ENCODE data around the gene ACVR1B.

ACVR1B gene

DNA sequence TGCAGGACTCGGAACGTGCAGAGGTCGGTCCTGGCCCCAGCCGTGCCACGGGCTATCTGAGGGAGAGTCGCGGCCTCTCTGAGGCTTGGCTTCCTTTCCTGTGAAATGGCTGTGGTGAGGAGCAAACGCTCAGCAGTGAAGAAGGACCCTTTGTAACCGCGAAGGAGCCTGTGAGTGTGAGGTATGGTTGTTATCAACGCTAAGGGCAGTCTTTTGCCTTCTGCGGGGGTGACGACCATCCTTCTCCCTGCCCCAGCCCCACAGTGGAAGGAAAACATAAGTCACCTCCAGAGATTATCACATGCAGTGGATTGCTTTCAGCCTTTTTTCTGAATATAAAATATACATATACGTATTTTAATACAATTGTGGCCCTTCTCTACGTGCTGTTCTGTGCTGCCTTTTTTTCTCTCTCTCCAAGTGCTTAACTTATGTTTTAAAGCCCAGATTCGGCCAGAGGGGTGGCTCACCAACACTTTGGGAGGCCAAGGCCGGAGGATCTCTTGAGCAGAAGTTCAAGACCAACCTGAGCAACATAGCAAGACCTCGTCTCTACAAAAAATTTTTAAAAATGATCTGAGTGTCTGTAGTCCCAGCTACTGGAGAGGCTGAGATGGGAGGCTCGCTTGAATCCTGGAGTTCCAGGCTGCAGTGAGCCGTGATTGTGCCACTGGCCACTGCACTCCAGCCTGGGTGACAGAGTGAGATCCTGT, 72.6 kb downstream of the ACVR1B start:
- TF ChIP-seq, protein P1, sequence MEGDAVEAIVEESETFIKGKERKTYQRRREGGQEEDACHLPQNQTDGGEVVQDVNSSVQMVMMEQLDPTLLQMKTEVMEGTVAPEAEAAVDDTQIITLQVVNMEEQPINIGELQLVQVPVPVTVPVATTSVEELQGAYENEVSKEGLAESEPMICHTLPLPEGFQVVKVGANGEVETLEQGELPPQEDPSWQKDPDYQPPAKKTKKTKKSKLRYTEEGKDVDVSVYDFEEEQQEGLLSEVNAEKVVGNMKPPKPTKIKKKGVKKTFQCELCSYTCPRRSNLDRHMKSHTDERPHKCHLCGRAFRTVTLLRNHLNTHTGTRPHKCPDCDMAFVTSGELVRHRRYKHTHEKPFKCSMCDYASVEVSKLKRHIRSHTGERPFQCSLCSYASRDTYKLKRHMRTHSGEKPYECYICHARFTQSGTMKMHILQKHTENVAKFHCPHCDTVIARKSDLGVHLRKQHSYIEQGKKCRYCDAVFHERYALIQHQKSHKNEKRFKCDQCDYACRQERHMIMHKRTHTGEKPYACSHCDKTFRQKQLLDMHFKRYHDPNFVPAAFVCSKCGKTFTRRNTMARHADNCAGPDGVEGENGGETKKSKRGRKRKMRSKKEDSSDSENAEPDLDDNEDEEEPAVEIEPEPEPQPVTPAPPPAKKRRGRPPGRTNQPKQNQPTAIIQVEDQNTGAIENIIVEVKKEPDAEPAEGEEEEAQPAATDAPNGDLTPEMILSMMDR (IDR thresholded peaks at IDR 0.05; ENCODE audit: control insufficient read depth, insufficient read depth, low read depth, low read length, missing control alignments) = no peak
- DNase-seq (ENCODE audit: low read depth) = no peak

DNA sequence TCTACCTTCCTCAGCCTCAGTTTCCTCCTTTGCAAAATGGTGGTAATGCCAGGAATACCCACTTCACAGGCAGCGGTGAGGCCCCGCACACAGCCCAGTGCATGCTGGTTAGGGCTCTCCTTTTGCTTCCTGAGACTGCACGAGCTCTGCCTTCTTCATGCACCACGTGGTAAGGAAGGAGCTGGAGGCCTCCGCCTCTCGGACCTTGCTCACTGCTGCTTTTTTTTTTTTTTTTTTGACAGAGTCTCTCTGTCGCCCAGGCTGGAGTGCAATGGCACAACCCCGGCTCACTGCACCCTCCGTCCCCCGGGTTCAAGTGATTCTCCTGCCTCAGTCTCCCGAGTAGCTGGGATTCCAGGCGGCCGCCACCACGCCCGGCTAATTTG, 73.3 kb downstream of the ACVR1B start:
- H3K4me3 ChIP-seq (ENCODE audit: control insufficient read depth, low read depth, low read length) = no peak overlapping the region
- TF ChIP-seq, protein P1 (IDR thresholded peaks at IDR 0.05; ENCODE audit: control insufficient read depth, insufficient read depth, low read depth, low read length, missing control alignments) = no peak
- no peak for DNase-seq (ENCODE audit: low read depth)

More for the DNA sequence above, 72.6 kb downstream of the ACVR1B start:
- H3K4me3 ChIP-seq (ENCODE audit: control insufficient read depth, low read depth, low read length) = peak overlapping the region; percentile 72

DNA sequence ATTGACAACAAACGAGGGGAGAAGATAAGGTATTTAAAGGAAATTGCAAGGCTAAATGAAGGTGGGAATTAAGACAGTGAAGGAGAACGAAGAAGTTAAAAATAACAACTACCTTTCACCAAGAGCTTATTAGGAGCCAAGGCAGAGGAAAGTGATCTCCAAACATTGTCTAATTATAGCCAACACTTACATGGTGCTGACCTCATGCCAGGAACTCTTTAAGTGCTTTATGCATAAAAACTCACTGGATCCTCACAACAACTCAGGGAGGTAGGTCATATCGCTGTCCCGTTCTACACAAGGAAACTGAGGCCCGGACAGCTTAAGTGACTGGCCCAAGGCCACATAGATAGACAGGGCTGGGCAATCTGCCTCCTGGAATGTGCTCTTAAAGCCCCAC, 74.8 kb downstream of the ACVR1B start:
- no peak for DNase-seq (ENCODE audit: low read depth)
- no peak overlapping the region for H3K4me3 ChIP-seq (ENCODE audit: control insufficient read depth, low read depth, low read length)
- TF ChIP-seq, protein P1 (IDR thresholded peaks at IDR 0.05; ENCODE audit: control insufficient read depth, insufficient read depth, low read depth, low read length, missing control alignments) = no peak

DNA sequence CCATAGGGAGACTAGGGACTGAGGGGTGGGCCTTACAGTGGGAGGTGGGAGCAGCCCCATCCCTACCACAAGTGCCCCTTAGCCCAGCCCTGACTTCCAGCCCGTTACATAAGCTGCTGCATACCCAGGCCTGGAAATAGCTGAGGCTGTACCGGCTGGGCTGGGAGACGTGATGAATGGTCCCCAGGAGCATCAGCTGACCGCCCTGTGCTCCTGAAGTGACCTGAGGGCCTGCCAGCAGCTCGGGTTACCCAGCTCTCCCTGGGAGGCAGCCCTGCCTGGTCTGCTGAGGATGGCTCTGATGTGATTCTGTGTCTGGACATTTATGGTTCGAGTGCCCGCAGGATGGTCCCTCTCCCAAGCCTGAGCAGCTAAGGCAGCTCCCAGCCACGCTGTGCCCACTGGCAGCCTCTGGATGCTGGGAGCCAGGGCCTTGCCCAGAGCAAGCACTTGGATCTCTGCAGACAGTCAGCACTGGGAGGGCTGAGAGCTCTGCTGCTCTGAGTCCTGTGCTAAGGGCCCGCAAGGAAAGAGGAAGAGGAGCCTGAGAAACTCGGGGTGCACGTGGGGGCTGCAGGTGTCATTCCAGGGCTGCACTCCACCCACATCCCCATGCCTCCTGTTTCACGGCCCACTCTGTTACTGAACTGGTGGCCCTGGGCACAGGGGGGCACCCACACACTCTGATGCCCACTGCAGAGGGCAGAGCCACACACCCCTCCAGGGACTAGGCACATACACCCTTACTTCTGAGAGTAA, 75.8 kb downstream of the ACVR1B start:
- no peak overlapping the region for H3K4me3 ChIP-seq (ENCODE audit: control insufficient read depth, low read depth, low read length)
- no peak for DNase-seq (ENCODE audit: low read depth)
- TF ChIP-seq, protein P1 (IDR thresholded peaks at IDR 0.05; ENCODE audit: control insufficient read depth, insufficient read depth, low read depth, low read length, missing control alignments) = no peak

DNA sequence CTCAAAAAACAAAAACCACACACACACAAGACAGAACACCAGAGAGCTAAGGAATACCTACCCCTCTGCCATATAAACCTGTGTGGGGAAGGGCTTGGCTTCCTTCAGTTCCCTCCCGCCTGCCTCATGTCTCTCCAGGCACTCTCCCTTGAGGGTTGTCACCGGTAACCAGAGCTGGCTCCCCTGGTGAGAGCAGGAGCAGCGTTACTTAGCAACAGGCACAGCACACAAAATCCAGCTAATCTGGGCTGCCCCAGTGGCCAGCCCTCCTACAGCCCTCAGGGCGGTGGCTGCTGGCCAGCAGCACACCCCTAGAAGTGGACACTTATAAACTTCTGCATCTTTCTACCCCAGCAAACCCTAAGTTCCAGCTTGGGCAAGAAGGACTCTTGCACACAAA, 78.2 kb downstream of the ACVR1B start:
- DNase-seq (ENCODE audit: low read depth) = no peak
- TF ChIP-seq, protein P1 (IDR thresholded peaks at IDR 0.05; ENCODE audit: control insufficient read depth, insufficient read depth, low read depth, low read length, missing control alignments) = no peak
- H3K4me3 ChIP-seq (ENCODE audit: control insufficient read depth, low read depth, low read length) = no peak overlapping the region

DNA sequence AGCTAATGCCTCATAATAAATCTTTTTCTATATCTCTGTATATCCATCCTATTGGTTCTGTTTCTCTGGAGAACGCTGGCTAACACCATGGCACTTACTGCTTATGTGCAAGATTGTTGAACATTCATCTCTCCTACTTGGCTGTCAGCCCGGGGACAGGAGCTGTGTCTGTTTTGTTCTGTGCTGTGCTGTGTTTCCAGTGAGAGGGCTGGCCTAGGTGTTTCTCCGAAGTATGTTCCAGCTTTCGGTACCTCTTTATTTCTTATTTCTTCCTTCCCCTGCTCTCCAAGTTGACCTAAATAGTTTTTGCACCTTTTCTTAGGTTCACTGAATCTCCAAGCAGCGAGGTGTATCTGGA, 80.9 kb downstream of the ACVR1B start:
- H3K4me3 ChIP-seq (ENCODE audit: control insufficient read depth, low read depth, low read length) = peak overlapping the region; percentile 29
- TF ChIP-seq, protein P1 (IDR thresholded peaks at IDR 0.05; ENCODE audit: control insufficient read depth, insufficient read depth, low read depth, low read length, missing control alignments) = no peak
- DNase-seq (ENCODE audit: low read depth) = no peak
